Testis (tissue), 3 donors: ENCODE measurements around the gene NUDT22. TPM values are rescaled to one million over a fixed set of nuclear protein-coding genes. Genes with fewer than 3 reads are reported as not detected.

Experiments
- DNase-seq: peaks from one replicate; pipeline ENCODE4 v3.0.0-alpha.2; 2019
- H3K27ac ChIP-seq, 2 donors: fragments of 200-600 bp; sonication (generic); one replicate each; pipeline ENCODE4 v1.5.1; 2019
- H3K27me3 ChIP-seq: fragments of 200-600 bp; sonication (generic); one replicate; pipeline ENCODE4 v1.5.1; 2019
- H3K36me3 ChIP-seq: fragments of 200-600 bp; sonication (generic); one replicate; pipeline ENCODE4 v1.5.1; 2017; ENCODE audit warnings: low read depth; ENCODE audit errors: missing control alignments
- H3K4me1 ChIP-seq: fragments of 200-600 bp; sonication (generic); one replicate; pipeline ENCODE4 v1.5.1; 2019
- H3K4me3 ChIP-seq, 2 donors: fragments of 200-600 bp; sonication (generic); one replicate each; pipeline ENCODE4 v1.5.1; 2017 to 2019
- H3K9me3 ChIP-seq: fragments of 200-600 bp; sonication (generic); one replicate; pipeline ENCODE4 v1.5.1; 2017
- CTCF ChIP-seq, 3 experiments: fragments of 450-650 bp in 2 of 3; fragments of 200-600 bp in 1 of 3; sonication (generic) in 1 of 3; IDR thresholded peaks; one replicate each; pipeline ENCODE4 v1.5.1; 2016 to 2019; ENCODE audit warnings: antibody characterized with exemption in 3 of 3, mild to moderate bottlenecking in 2 of 3, moderate library complexity in 1 of 3
- POLR2A ChIP-seq: fragments of 450-650 bp; IDR thresholded peaks from one replicate; pipeline ENCODE4 v1.6.1; 2017; ENCODE audit warnings: antibody characterized with exemption, mild to moderate bottlenecking, moderate library complexity
- WGBS, 2 donors: methylation state at CpG; one replicate each; pipeline ENCODE4 v1.1.5; 2018; 5-methylcytosine and 5-hydroxymethylcytosine counted together
- intact Hi-C: fragments of 100-400 bp; cut with DNase I; formaldehyde crosslinking; loops from one replicate; pipeline ENCODE4 v1.15.1; 2023; ENCODE audit warnings: low total_unique reads
- polyA plus RNA-seq: library from polyadenylated mRNA; stranded (reverse); fragments of 350-450 nt; fragmentation: Illumina TruSeq; extraction: RNeasy Lipid Tissue Mini Kit (QIAGEN cat#74804); gene quantifications from one replicate; pipeline ENCODE4 v1.2.3, GENCODE V29; 2014; ENCODE audit warnings: low read depth, low replicate concordance; ENCODE audit not compliant: insufficient read depth
- total RNA-seq, 2 donors: library from RNA; depleted of rRNA; stranded (reverse); fragments of >200 nt; gene quantifications; one replicate each; pipeline ENCODE4 v1.2.3, GENCODE V29; 2016

NUDT22 gene
- total and polyA plus RNA-seq, 3 donors from 2014 or later: 19.0 to 52.7 (median 50.9) TPM

- no peaks in the 10 kb centered on the region for H3K27me3 ChIP-seq
- peak overlapping the region in 1 of 2 donors; percentile 67 for H3K4me3 ChIP-seq
- DNase-seq: peak; percentile 94
- H3K4me1 ChIP-seq: peaks cover 43% of the 10 kb centered on the region
- H3K27ac ChIP-seq: peak overlapping the region; percentile 86 to 94
- intact Hi-C loops: no loop called here
- H3K36me3 ChIP-seq: no peaks in the 10 kb centered on the region
- no peak for TF ChIP-seq CTCF (IDR thresholded peaks at IDR 0.05)
- WGBS, 2 donors: 20 to 24% methylated on average over 16 to 23 of the region's 23 CpGs
- H3K9me3 ChIP-seq: no peaks in the 10 kb centered on the region
Observed at GRCh38 chr11:64268025-64268892, 42.2 kb downstream of the NUDT22 start.

GRCh38 chr11:64268893-64269539 is 42.9 kb downstream of the NUDT22 start:
- WGBS, 2 donors: 0 to 1% methylated on average over 6 to 34 of the region's 34 CpGs
- intact Hi-C loops: no loop called here
- Histone ChIP-seq H3K4me3 (peak overlapping the region; percentile 62 to 67), H3K9me3 (no peaks in the 10 kb centered on the region), H3K4me1 (peaks cover 42% of the 10 kb centered on the region), H3K27ac (peak overlapping the region; percentile 86 to 94), H3K27me3 (no peaks in the 10 kb centered on the region), H3K36me3 (no peaks in the 10 kb centered on the region)
- DNase-seq: peak; percentile 51
- TF ChIP-seq POLR2A: no peak

- Histone ChIP-seq H3K27ac (peak overlapping the region; percentile 91 to 94), H3K4me3 (peak overlapping the region; percentile 62 to 67), H3K27me3 (no peaks in the 10 kb centered on the region), H3K4me1 (peaks cover 36% of the 10 kb centered on the region), H3K36me3 (no peaks in the 10 kb centered on the region), H3K9me3 (no peaks in the 10 kb centered on the region)
- DNase-seq: peak; percentile 99
- TF ChIP-seq CTCF (IDR thresholded peaks at IDR 0.05) (peak in 1 of 3 experiments; percentile 9), POLR2A (no peak)
- 0% methylated on average over 6 to 37 of the region's 58 CpGs for WGBS, 2 donors
- intact Hi-C loops: no loop called here
Observed at GRCh38 chr11:64269540-64270220, 43.6 kb downstream of the NUDT22 start.

- Histone ChIP-seq H3K4me1 (peaks cover 13% of the 10 kb centered on the region), H3K27ac (no peak overlapping the region), H3K9me3 (no peaks in the 10 kb centered on the region), H3K27me3 (no peaks in the 10 kb centered on the region), H3K36me3 (no peaks in the 10 kb centered on the region), H3K4me3 (no peak overlapping the region)
- intact Hi-C loops: no loop called here
- 82 to 84% methylated on average over 13 to 15 of the region's 15 CpGs for WGBS, 2 donors
- no peak for DNase-seq
- TF ChIP-seq CTCF (IDR thresholded peaks at IDR 0.05): no peak
- no peak for TF ChIP-seq POLR2A
Observed at GRCh38 chr11:64275031-64275800, 49.1 kb downstream of the NUDT22 start.
